GM10266 (cell line): Measurements from ENCODE around the gene HIVEP3.

ENCODE experiments used
- DNase-seq: peaks from one replicate; pipeline ENCODE4 v3.0.0; 2012; ENCODE audit errors: extremely low spot score
- TF ChIP-seq, protein P1 (sequence below): IDR thresholded peaks from 2 replicates; pipeline ENCODE4 v1.5.1; 2012; ENCODE audit warnings: mild to moderate bottlenecking, low read depth; ENCODE audit not compliant: control insufficient read depth, insufficient read depth; ENCODE audit errors: missing control alignments

Gene HIVEP3

GRCh38 chr1:41478118-41478748, 440.5 kb downstream of the HIVEP3 start:
- TF ChIP-seq, protein P1, sequence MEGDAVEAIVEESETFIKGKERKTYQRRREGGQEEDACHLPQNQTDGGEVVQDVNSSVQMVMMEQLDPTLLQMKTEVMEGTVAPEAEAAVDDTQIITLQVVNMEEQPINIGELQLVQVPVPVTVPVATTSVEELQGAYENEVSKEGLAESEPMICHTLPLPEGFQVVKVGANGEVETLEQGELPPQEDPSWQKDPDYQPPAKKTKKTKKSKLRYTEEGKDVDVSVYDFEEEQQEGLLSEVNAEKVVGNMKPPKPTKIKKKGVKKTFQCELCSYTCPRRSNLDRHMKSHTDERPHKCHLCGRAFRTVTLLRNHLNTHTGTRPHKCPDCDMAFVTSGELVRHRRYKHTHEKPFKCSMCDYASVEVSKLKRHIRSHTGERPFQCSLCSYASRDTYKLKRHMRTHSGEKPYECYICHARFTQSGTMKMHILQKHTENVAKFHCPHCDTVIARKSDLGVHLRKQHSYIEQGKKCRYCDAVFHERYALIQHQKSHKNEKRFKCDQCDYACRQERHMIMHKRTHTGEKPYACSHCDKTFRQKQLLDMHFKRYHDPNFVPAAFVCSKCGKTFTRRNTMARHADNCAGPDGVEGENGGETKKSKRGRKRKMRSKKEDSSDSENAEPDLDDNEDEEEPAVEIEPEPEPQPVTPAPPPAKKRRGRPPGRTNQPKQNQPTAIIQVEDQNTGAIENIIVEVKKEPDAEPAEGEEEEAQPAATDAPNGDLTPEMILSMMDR: no peak
- no peak for DNase-seq

- TF ChIP-seq, protein P1: no peak
- no peak for DNase-seq
Observed at GRCh38 chr1:41476807-41477361, 441.8 kb downstream of the HIVEP3 start.

- TF ChIP-seq, protein P1: no peak
- DNase-seq: no peak
Observed at GRCh38 chr1:41475859-41476567, 442.7 kb downstream of the HIVEP3 start.

- no peak for DNase-seq
- TF ChIP-seq, protein P1: no peak
Observed at GRCh38 chr1:41475346-41475745, 443.4 kb downstream of the HIVEP3 start.

GRCh38 chr1:41474490-41475271, 444.0 kb downstream of the HIVEP3 start:
- TF ChIP-seq, protein P1: no peak
- no peak for DNase-seq

- TF ChIP-seq, protein P1: no peak
- no peak for DNase-seq
Observed at GRCh38 chr1:41473738-41474362, 444.9 kb downstream of the HIVEP3 start.
